Liver (tissue), 9 donors: ENCODE results near the gene CA5A. TPM values are rescaled to one million over a fixed set of nuclear protein-coding genes. Genes with fewer than 3 reads are reported as not detected.
A peak's percentile ranks its signal among the peaks of the same experiment; 100 is the strongest.
"Not testable (repeated sequence)": the region's sequence is repeated elsewhere in the genome, so short reads cannot be mapped to it uniquely, and the experiment has no call there.

Source experiments
- DNase-seq: peaks from one replicate; pipeline ENCODE4 v3.0.0-alpha.2; 2017; ENCODE audit warnings: low spot score
- H3K27ac ChIP-seq, 2 donors: one replicate each; pipeline ENCODE4 v1.7.0; 2013; ENCODE audit warnings: inconsistent platforms in 2 of 2, low read length in 2 of 2, control low read depth in 1 of 2, low read depth in 1 of 2, mild to moderate bottlenecking in 1 of 2
- H3K27me3 ChIP-seq, 4 donors: one replicate each; pipeline versions ENCODE4 v1.6.1 to v1.7.0; 2013; ENCODE audit warnings: low read length in 3 of 4, inconsistent platforms in 1 of 4, mild to moderate bottlenecking in 1 of 4, moderate library complexity in 1 of 4; ENCODE audit not compliant: control insufficient read depth in 4 of 4, insufficient read depth in 4 of 4
- H3K36me3 ChIP-seq, 4 donors: one replicate each; pipeline versions ENCODE4 v1.6.1 to v1.7.0; 2013; ENCODE audit warnings: low read length in 3 of 4, mild to moderate bottlenecking in 3 of 4, low read depth in 1 of 4, moderate library complexity in 1 of 4; ENCODE audit not compliant: control insufficient read depth in 4 of 4, insufficient read depth in 3 of 4
- H3K4me1 ChIP-seq, 4 donors: one replicate each; pipeline versions ENCODE4 v1.6.1 to v1.7.0; 2013; ENCODE audit warnings: low read length in 3 of 4, mild to moderate bottlenecking in 3 of 4, moderate library complexity in 1 of 4; ENCODE audit not compliant: control insufficient read depth in 4 of 4, insufficient read depth in 4 of 4
- H3K4me3 ChIP-seq, 3 donors: one replicate each; pipeline versions ENCODE4 v1.6.1 to v1.7.0; 2013; ENCODE audit warnings: low read length in 3 of 3, control low read depth in 1 of 3, low read depth in 1 of 3, mild to moderate bottlenecking in 1 of 3
- H3K9ac ChIP-seq, 2 donors: one replicate each; pipeline ENCODE4 v1.7.0; 2013; ENCODE audit warnings: low read length in 2 of 2, mild to moderate bottlenecking in 2 of 2, moderate library complexity in 2 of 2, control low read depth in 1 of 2, low read depth in 1 of 2
- H3K9me3 ChIP-seq, 4 donors: one replicate each; pipeline versions ENCODE4 v1.6.1 to v1.7.0; 2013; ENCODE audit warnings: low read length in 3 of 4; ENCODE audit not compliant: control insufficient read depth in 4 of 4
- ATF3 ChIP-seq: IDR thresholded peaks from 2 replicates; pipeline ENCODE4 v1.6.1; 2016; ENCODE audit warnings: antibody characterized with exemption
- EGR1 ChIP-seq, 2 donors: IDR thresholded peaks; 2 replicates each; pipeline ENCODE4 v1.6.1; 2016 to 2018; ENCODE audit warnings: antibody characterized with exemption in 2 of 2, low read depth in 2 of 2
- FOXA1 ChIP-seq: IDR thresholded peaks from 2 replicates; pipeline ENCODE4 v1.6.1; 2016; ENCODE audit warnings: antibody characterized with exemption
- FOXA2 ChIP-seq: IDR thresholded peaks from 2 replicates; pipeline ENCODE4 v1.6.1; 2016; ENCODE audit warnings: antibody characterized with exemption
- GABPA ChIP-seq, 2 donors: IDR thresholded peaks in 1 of 2; conservative IDR thresholded peaks in 1 of 2; 2 replicates each; pipeline ENCODE4 v1.6.1; 2016; ENCODE audit warnings: antibody characterized with exemption in 2 of 2, mild to moderate bottlenecking in 1 of 2, moderate library complexity in 1 of 2
- HNF4A ChIP-seq, 2 donors: conservative IDR thresholded peaks; 2 replicates each; pipeline ENCODE4 v1.6.1; 2016; ENCODE audit warnings: antibody characterized with exemption in 2 of 2, mild to moderate bottlenecking in 2 of 2
- HNF4G ChIP-seq: IDR thresholded peaks from 2 replicates; pipeline ENCODE4 v1.6.1; 2016; ENCODE audit warnings: antibody characterized with exemption
- JUND ChIP-seq, 2 donors: IDR thresholded peaks; 2 replicates each; pipeline ENCODE4 v1.6.1; 2016; ENCODE audit warnings: antibody characterized with exemption in 2 of 2
- MAX ChIP-seq: IDR thresholded peaks from 2 replicates; pipeline ENCODE4 v1.6.1; 2016; ENCODE audit warnings: antibody characterized with exemption
- NR2F2 ChIP-seq: IDR thresholded peaks from 2 replicates; pipeline ENCODE4 v1.6.1; 2016; ENCODE audit warnings: antibody characterized with exemption
- RAD21 ChIP-seq, 2 donors: IDR thresholded peaks; 2 replicates each; pipeline ENCODE4 v1.6.1; 2016; ENCODE audit warnings: antibody characterized with exemption in 2 of 2, mild to moderate bottlenecking in 2 of 2
- REST ChIP-seq: IDR thresholded peaks from 2 replicates; pipeline ENCODE4 v1.6.1; 2016; ENCODE audit warnings: antibody characterized with exemption, mild to moderate bottlenecking
- RXRA ChIP-seq, 2 donors: IDR thresholded peaks; 2 replicates each; pipeline ENCODE4 v1.6.1; 2017 to 2018; ENCODE audit warnings: antibody characterized with exemption in 2 of 2, mild to moderate bottlenecking in 1 of 2
- SP1 ChIP-seq: IDR thresholded peaks from 2 replicates; pipeline ENCODE4 v1.6.1; 2018; ENCODE audit warnings: antibody characterized with exemption, mild to moderate bottlenecking
- TAF1 ChIP-seq: conservative IDR thresholded peaks from 2 replicates; pipeline ENCODE4 v1.6.1; 2016; ENCODE audit warnings: antibody characterized with exemption, mild to moderate bottlenecking
- YY1 ChIP-seq: IDR thresholded peaks from 2 replicates; pipeline ENCODE4 v1.6.1; 2016; ENCODE audit warnings: antibody characterized with exemption, mild to moderate bottlenecking
- ZBTB33 ChIP-seq: IDR thresholded peaks from 2 replicates; pipeline ENCODE4 v1.6.1; 2016; ENCODE audit warnings: antibody characterized with exemption
- WGBS: extraction: QIAGEN DNeasy Blood & Tissue Kit; methylation state at CpG from one replicate; pipeline ENCODE4 v1.1.7; 2013; 5-methylcytosine and 5-hydroxymethylcytosine counted together
- polyA plus RNA-seq, 2 donors: library from polyadenylated mRNA; stranded (reverse) in 1 of 2; unstranded in 1 of 2; fragments of 200-250 nt in 1 of 2; fragments of >200 nt in 1 of 2; fragmentation: Nextera tagmentation in 1 of 2; extraction: Ambion mirVana in 1 of 2; gene quantifications; one replicate each; pipeline versions ENCODE4 v1.2.1 to v1.2.3, GENCODE V29; 2013 to 2015
- total RNA-seq, 2 donors: library from RNA; depleted of rRNA; stranded (reverse); fragments of >200 nt; gene quantifications; one replicate each; pipeline ENCODE4 v1.2.3, GENCODE V29; 2014
- TF ChIP-seq, protein P1 (sequence below): fragments of 150-350 bp; IDR thresholded peaks from 2 replicates; pipeline ENCODE4 v1.5.1; 2017; ENCODE audit warnings: improper control_type of control experiment, low read depth, low read length; ENCODE audit not compliant: missing input control
- donor health status: healthy.
- donor health status: healthy.
- donor health status: healthy.
- donor health status: healthy.
- donor health status: healthy.

The CA5A gene
- total and polyA plus RNA-seq, 4 donors: 12.3 to 66.8 (median 33.6) TPM

DNA sequence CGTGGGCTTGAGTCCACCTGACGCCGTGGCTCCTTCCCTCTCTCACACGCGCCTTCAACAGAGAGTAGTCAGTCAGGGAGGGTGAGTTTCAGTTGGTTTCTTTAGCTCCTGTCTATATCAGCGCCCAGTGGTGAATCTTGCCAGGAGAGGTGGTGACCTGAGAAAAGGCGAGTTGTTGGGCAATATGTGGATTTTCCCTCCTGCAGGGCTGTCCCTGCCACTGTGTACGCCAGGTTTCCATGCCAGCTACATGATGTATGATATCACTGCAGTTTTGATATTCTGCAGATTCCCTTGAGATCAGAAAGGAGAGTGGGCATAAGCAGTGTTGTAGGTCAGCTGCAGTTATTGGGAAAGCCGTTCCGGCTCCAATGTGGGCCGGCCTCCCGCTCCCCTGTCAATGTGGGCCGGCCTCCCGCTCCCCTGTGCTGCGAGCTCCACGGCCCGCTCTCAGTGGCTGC is 46.3 kb upstream of the CA5A start:
- H3K9me3 ChIP-seq: no peaks in the 10 kb centered on the region
- TF ChIP-seq, protein P1, sequence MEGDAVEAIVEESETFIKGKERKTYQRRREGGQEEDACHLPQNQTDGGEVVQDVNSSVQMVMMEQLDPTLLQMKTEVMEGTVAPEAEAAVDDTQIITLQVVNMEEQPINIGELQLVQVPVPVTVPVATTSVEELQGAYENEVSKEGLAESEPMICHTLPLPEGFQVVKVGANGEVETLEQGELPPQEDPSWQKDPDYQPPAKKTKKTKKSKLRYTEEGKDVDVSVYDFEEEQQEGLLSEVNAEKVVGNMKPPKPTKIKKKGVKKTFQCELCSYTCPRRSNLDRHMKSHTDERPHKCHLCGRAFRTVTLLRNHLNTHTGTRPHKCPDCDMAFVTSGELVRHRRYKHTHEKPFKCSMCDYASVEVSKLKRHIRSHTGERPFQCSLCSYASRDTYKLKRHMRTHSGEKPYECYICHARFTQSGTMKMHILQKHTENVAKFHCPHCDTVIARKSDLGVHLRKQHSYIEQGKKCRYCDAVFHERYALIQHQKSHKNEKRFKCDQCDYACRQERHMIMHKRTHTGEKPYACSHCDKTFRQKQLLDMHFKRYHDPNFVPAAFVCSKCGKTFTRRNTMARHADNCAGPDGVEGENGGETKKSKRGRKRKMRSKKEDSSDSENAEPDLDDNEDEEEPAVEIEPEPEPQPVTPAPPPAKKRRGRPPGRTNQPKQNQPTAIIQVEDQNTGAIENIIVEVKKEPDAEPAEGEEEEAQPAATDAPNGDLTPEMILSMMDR: no peak
- TF ChIP-seq RAD21 (IDR thresholded peaks at IDR 0.05) (peak; percentile 12 to 51), RXRA (IDR thresholded peaks at IDR 0.05) (peak; percentile 79 to 92), SP1 (peak; percentile 53), FOXA2 (peak; percentile 86), EGR1 (IDR thresholded peaks at IDR 0.05; ENCODE audit: low read depth in 2 of 2) (peak in 1 of 2 donors; percentile 25), MAX (peak; percentile 86), REST (no peak), ZBTB33 (peak; percentile 74), TAF1 (no peak), ATF3 (no peak), JUND (IDR thresholded peaks at IDR 0.05) (peak in 1 of 2 donors; percentile 61), FOXA1 (peak; percentile 30), GABPA (IDR thresholded peaks at IDR 0.05 in 1 of 2, conservative IDR thresholded peaks at IDR 0.05 in 1 of 2) (no peak), HNF4A (conservative IDR thresholded peaks at IDR 0.05) (peak; percentile 18 to 64), NR2F2 (peak; percentile 53), HNF4G (no peak), YY1 (peak; percentile 71)
- H3K4me3 ChIP-seq: no peak overlapping the region
- peaks cover 4 to 27% (median 15%) of the 10 kb centered on the region in 4 donors for H3K4me1 ChIP-seq
- H3K36me3 ChIP-seq: peaks cover 0 to 9% (median 6%) of the 10 kb centered on the region in 4 donors
- 29% methylated on average over 17 of the region's 17 CpGs for WGBS
- H3K27ac ChIP-seq: peak overlapping the region; percentile 54 to 62
- peak overlapping the region in 1 of 2 donors; percentile 2 for H3K9ac ChIP-seq
- no peaks in the 10 kb centered on the region for H3K27me3 ChIP-seq
- DNase-seq: no peak

DNA sequence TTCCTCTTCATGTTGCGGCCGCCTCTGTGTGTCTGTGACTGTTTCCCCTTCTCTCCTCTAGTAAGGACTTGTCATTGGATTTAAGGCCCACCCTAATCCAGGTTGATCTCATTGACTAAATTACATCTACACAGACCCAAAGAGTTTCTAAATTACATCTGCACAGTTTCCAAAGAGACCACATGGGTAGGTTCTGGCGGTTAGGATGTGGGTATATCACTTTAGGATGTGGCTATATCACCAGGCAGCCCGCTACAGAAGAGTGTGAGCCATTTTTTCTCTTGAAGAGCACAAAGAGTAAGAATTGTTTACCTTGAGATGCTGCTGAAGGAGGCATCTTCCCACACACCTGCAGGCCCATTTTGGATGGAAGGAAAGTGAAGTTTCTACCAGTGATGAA is 45.0 kb upstream of the CA5A start:
- H3K9me3 ChIP-seq, H3K27ac ChIP-seq, H3K36me3 ChIP-seq, DNase-seq, H3K4me3 ChIP-seq, H3K9ac ChIP-seq, H3K27me3 ChIP-seq: not testable (repeated sequence)
- peaks cover 4 to 27% (median 15%) of the 10 kb centered on the region in 4 donors for H3K4me1 ChIP-seq
- 74% methylated on average over 4 of the region's 4 CpGs for WGBS

GRCh38 chr16:87979911-87980630 is 43.7 kb upstream of the CA5A start:
- 67% methylated on average over 12 of the region's 12 CpGs for WGBS
- H3K9me3 ChIP-seq, DNase-seq, H3K4me3 ChIP-seq, H3K36me3 ChIP-seq, H3K9ac ChIP-seq, H3K27me3 ChIP-seq: not testable (repeated sequence)
- Histone ChIP-seq H3K4me1 (peaks cover 4 to 27% (median 15%) of the 10 kb centered on the region in 4 donors), H3K27ac (peak overlapping the region; percentile 64 to 82)
